Keratinocyte (primary cell): ENCODE data around the gene TRPT1. TPM values are rescaled to one million over a fixed set of nuclear protein-coding genes. Genes with fewer than 3 reads are reported as not detected.

Experiments used
- DNase-seq: peaks from one replicate; pipeline ENCODE4 v3.0.0-alpha.2; 2011; ENCODE audit warnings: low read depth, missing footprints, low spot score
- FAIRE-seq: peaks from 2 replicates; lab custom pipeline; 2011; peaks lifted over from hg19 to GRCh38; lab: Jason Lieb, UNC
- H2AFZ ChIP-seq: 2 replicates; pipeline ENCODE4 v1.6.0; 2012; ENCODE audit warnings: low read length, control low read depth, inconsistent platforms; ENCODE audit not compliant: control insufficient read depth
- H3K27ac ChIP-seq: 2 replicates; pipeline ENCODE4 v1.5.1; 2011; ENCODE audit warnings: low read length; ENCODE audit not compliant: control insufficient read depth, insufficient read depth
- H3K27me3 ChIP-seq: 3 replicates; pipeline ENCODE4 v1.6.0; 2011; ENCODE audit warnings: low read length; ENCODE audit not compliant: control insufficient read depth, insufficient read depth; ENCODE audit errors: extremely low read depth
- H3K36me3 ChIP-seq, 2 experiments: 2 replicates in 1 of 2; 3 replicates in 1 of 2; pipeline ENCODE4 v1.5.1; 2011; ENCODE audit warnings: low read length in 2 of 2, mild to moderate bottlenecking in 1 of 2; ENCODE audit not compliant: control insufficient read depth in 2 of 2, insufficient read depth in 2 of 2; ENCODE audit errors: extremely low read depth in 1 of 2
- H3K4me1 ChIP-seq: 3 replicates; pipeline ENCODE4 v1.5.1; 2011; ENCODE audit warnings: low read length; ENCODE audit not compliant: control insufficient read depth, insufficient read depth; ENCODE audit errors: extremely low read depth
- H3K4me2 ChIP-seq: 3 replicates; pipeline ENCODE4 v1.6.0; 2011; ENCODE audit warnings: low read depth, low read length; ENCODE audit not compliant: control insufficient read depth, insufficient read depth; ENCODE audit errors: extremely low read depth
- H3K4me3 ChIP-seq, 3 experiments: fragments of 200-600 bp in 1 of 3; sonication (generic) in 1 of 3; 2 replicates in 2 of 3; 3 replicates in 1 of 3; pipeline ENCODE4 v1.5.1; 2011 to 2016; ENCODE audit warnings: low read length in 3 of 3, mild to moderate bottlenecking in 3 of 3, control low read depth in 2 of 3, inconsistent platforms in 1 of 3, low read depth in 1 of 3, mixed read lengths in 1 of 3, mixed run types in 1 of 3, moderate library complexity in 1 of 3; ENCODE audit not compliant: control insufficient read depth in 2 of 3, insufficient read depth in 2 of 3; ENCODE audit errors: extremely low read depth in 1 of 3
- H3K79me2 ChIP-seq: 2 replicates; pipeline ENCODE4 v1.6.0; 2012; ENCODE audit warnings: low read length; ENCODE audit not compliant: control insufficient read depth, insufficient read depth
- H3K9ac ChIP-seq: 3 replicates; pipeline ENCODE4 v1.6.0; 2011; ENCODE audit warnings: low read length; ENCODE audit not compliant: control insufficient read depth, insufficient read depth; ENCODE audit errors: extremely low read depth
- H3K9me1 ChIP-seq: 3 replicates; pipeline ENCODE4 v1.6.0; 2011; ENCODE audit warnings: low read length; ENCODE audit not compliant: control insufficient read depth, insufficient read depth; ENCODE audit errors: extremely low read depth
- H3K9me3 ChIP-seq: 2 replicates; pipeline ENCODE4 v1.5.1; 2012; ENCODE audit warnings: low read depth, low read length; ENCODE audit not compliant: control insufficient read depth
- H4K20me1 ChIP-seq: 3 replicates; pipeline ENCODE4 v1.6.0; 2011; ENCODE audit warnings: low read length; ENCODE audit not compliant: control insufficient read depth, insufficient read depth; ENCODE audit errors: extremely low read depth
- EZH2 ChIP-seq: IDR thresholded peaks from one replicate; pipeline ENCODE4 v1.6.1; 2012; ENCODE audit warnings: inconsistent platforms, mild to moderate bottlenecking, low read length, moderate library complexity
- dilution Hi-C: fragments of 300-500 bp; cut with MboI; formaldehyde crosslinking; loops from one replicate; pipeline ENCODE4 v1.7.0; 2020; ENCODE audit warnings: low sequenced_read_pairs; ENCODE audit not compliant: extremely low pct_ligation_motif_present
- polyA plus RNA-seq, 5 experiments: library from polyadenylated mRNA; depleted of rRNA in 3 of 5; stranded (reverse) in 3 of 5; stranded (forward) in 1 of 5; unstranded in 1 of 5; fragments of >200 nt; gene quantifications; 1 replicate in 1 of 5; 2 replicates in 3 of 5; 3 replicates in 1 of 5; pipeline versions ENCODE4 v1.2.1 to v1.2.3, GENCODE V29; 2011 to 2012; ENCODE audit warnings: missing spikeins in 2 of 5, low read depth in 1 of 5, low replicate concordance in 1 of 5
- TF ChIP-seq, protein P1 (sequence below), 3 experiments: IDR thresholded peaks in 1 of 3; conservative IDR thresholded peaks in 1 of 3; optimal IDR thresholded peaks in 1 of 3; 2 replicates in 2 of 3; 3 replicates in 1 of 3; pipeline versions ENCODE3 to v1.5.1; 2011; ENCODE audit warnings: low read length in 3 of 3, mild to moderate bottlenecking in 3 of 3, moderate library complexity in 2 of 3, control low read depth in 1 of 3, inconsistent platforms in 1 of 3; ENCODE audit not compliant: insufficient read depth in 2 of 3; ENCODE audit errors: extremely low read depth in 1 of 3

TRPT1 gene
- polyA plus RNA-seq, 1 donor (not counting 4 experiments of a cell fraction or from before 2014, with no cell fraction given), result 15.5 TPM

DNA sequence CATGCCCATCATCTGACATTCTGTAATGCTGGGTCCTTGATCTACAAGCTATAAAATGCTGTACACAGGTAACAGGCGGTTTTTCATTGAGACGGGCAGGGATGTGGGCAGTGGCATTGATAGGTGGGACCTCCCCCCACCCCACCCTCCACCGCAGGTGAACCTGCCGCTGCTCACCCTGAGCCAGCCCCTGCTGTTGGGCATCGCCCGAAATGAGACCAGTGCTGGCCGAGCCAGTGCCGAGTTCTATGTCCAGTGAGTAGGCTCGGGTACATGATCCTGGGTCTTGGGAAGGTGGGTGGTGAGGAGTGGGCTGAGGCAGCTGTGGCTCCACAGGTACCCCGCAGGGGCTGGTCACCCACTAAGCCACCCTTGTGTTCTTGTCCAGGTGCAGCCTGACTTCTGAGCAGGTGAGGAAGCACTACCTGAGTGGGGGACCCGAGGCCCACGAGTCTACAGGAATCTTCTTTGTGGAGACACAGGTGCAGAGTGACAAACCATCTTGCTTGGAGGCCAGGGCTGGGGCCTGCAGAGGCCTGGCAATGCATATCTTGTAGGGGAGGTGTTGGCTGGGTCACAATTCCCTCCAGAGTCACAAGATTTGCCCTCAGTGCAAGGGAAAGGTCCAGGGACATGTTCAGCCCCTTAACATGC lies 3.2 kb upstream of the TRPT1 start:
- Histone ChIP-seq H3K27ac (no peak overlapping the region), H3K4me3 (no peak overlapping the region), H3K4me2 (no peak overlapping the region), H3K9me1 (peaks cover 2% of the 10 kb centered on the region), H2AFZ (no peak overlapping the region), H4K20me1 (no peaks in the 10 kb centered on the region), H3K9ac (no peak overlapping the region), H3K79me2 (peaks cover 18% of the 10 kb centered on the region), H3K9me3 (no peaks in the 10 kb centered on the region), H3K4me1 (peaks cover 50% of the 10 kb centered on the region), H3K36me3 (peaks cover 3% of the 10 kb centered on the region in 2 experiments), H3K27me3 (no peaks in the 10 kb centered on the region)
- no peak for DNase-seq
- no peak for TF ChIP-seq EZH2
- TF ChIP-seq, protein P1, sequence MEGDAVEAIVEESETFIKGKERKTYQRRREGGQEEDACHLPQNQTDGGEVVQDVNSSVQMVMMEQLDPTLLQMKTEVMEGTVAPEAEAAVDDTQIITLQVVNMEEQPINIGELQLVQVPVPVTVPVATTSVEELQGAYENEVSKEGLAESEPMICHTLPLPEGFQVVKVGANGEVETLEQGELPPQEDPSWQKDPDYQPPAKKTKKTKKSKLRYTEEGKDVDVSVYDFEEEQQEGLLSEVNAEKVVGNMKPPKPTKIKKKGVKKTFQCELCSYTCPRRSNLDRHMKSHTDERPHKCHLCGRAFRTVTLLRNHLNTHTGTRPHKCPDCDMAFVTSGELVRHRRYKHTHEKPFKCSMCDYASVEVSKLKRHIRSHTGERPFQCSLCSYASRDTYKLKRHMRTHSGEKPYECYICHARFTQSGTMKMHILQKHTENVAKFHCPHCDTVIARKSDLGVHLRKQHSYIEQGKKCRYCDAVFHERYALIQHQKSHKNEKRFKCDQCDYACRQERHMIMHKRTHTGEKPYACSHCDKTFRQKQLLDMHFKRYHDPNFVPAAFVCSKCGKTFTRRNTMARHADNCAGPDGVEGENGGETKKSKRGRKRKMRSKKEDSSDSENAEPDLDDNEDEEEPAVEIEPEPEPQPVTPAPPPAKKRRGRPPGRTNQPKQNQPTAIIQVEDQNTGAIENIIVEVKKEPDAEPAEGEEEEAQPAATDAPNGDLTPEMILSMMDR (optimal IDR thresholded peaks at IDR 0.05 in 1 of 3, IDR thresholded peaks at IDR 0.05 in 1 of 3, conservative IDR thresholded peaks at IDR 0.05 in 1 of 3; ENCODE audit: extremely low read depth in 1 of 3, insufficient read depth in 2 of 3, low read length in 3 of 3), result no peak
- no peak for FAIRE-seq
- dilution Hi-C loops, result no loop called here

DNA sequence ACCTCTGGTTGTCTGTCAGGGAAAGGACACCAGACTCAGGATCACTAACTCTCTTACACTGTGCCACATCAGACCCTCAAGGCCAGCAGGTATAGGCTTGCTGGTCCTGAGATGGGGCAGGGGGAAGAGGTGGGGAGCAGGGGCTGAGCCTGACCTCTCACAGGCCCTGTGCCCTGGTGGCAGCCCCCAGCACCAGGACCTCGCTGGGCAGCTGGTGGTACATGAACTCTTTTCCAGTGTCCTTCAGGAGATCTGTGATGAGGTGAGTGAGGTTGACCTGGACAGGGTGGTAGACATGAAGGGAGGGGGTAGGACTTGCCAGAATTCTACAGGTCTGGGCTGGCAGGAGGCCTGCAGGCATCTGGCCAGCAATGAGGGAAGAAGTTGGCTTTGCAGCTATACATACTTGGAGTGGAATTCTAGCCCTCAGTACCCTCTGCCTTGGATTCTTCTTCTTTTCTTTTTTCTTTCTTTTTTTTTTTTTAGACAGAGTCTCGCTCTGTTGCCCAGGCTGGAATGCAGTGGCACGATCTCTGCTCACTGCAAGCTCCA lies 1.5 kb upstream of the TRPT1 start:
- peaks cover 47% of the 10 kb centered on the region for H3K4me1 ChIP-seq
- FAIRE-seq, result peak; percentile 62
- peak overlapping the region; percentile 95 for H3K4me2 ChIP-seq
- peak overlapping the region; percentile 83 to 89 (median 88) for H3K4me3 ChIP-seq
- no peaks in the 10 kb centered on the region for H3K9me3 ChIP-seq
- H2AFZ ChIP-seq, result no peak overlapping the region
- peak overlapping the region; percentile 85 for H3K9ac ChIP-seq
- no peak for DNase-seq
- no peaks in the 10 kb centered on the region for H3K9me1 ChIP-seq
- H3K27me3 ChIP-seq, result no peaks in the 10 kb centered on the region
- peaks cover 18% of the 10 kb centered on the region for H3K79me2 ChIP-seq
- TF ChIP-seq, protein P1 (optimal IDR thresholded peaks at IDR 0.05 in 1 of 3, IDR thresholded peaks at IDR 0.05 in 1 of 3, conservative IDR thresholded peaks at IDR 0.05 in 1 of 3; ENCODE audit: extremely low read depth in 1 of 3, insufficient read depth in 2 of 3, low read length in 3 of 3), result no peak
- TF ChIP-seq EZH2, result no peak
- no peak overlapping the region for H3K27ac ChIP-seq
- H3K36me3 ChIP-seq, result peaks cover 3 to 5% of the 10 kb centered on the region in 2 experiments
- dilution Hi-C loops, result no loop called here
- H4K20me1 ChIP-seq, result no peaks in the 10 kb centered on the region
